Astrocyte of the cerebellum (primary cell): Measurements from ENCODE around the gene CKLF.

Source experiments
- DNase-seq: peaks from one replicate; pipeline ENCODE4 v3.0.0-alpha.2; 2011; ENCODE audit warnings: low read depth
- H3K4me3 ChIP-seq: 2 replicates; pipeline ENCODE4 v1.5.1; 2011; ENCODE audit warnings: mild to moderate bottlenecking, low read depth, low read length, moderate library complexity
- CTCF ChIP-seq: IDR thresholded peaks from 2 replicates; pipeline ENCODE4 v1.5.1; 2012; ENCODE audit warnings: low read length, low read depth, moderate library complexity, mild to moderate bottlenecking; ENCODE audit errors: missing control alignments
- in situ Hi-C: cut with HindIII; loops from 2 replicates; pipeline ENCODE4 v1.10.0; 2017; ENCODE audit warnings: low sequenced_read_pairs

The CKLF gene

GRCh38 chr16:66596986-66597848 is 44.8 kb downstream of the CKLF start:
- H3K4me3 ChIP-seq = no peak overlapping the region
- DNase-seq = no peak
- in situ Hi-C loops = loop anchor here (25.0 kb wide), 1 partner anchor 185 kb away; no protein-coding TSS in a partner anchor
- TF ChIP-seq CTCF = no peak

- no peak overlapping the region for H3K4me3 ChIP-seq
- no peak for TF ChIP-seq CTCF
- in situ Hi-C loops = loop anchor here (25.0 kb wide), 1 partner anchor 186 kb away; no protein-coding TSS in a partner anchor
- no peak for DNase-seq
These were observed 45.7 kb downstream of the CKLF start for GRCh38 chr16:66598111-66598510.

- in situ Hi-C loops = loop anchor here (25.0 kb wide), 1 partner anchor 187 kb away; no protein-coding TSS in a partner anchor
- DNase-seq = no peak
- H3K4me3 ChIP-seq = no peak overlapping the region
- TF ChIP-seq CTCF = no peak
These were observed 47.4 kb downstream of the CKLF start for GRCh38 chr16:66599726-66600125.

- no peak overlapping the region for H3K4me3 ChIP-seq
- no peak for TF ChIP-seq CTCF
- in situ Hi-C loops = no loop called here
- DNase-seq = no peak
These were observed 48.1 kb downstream of the CKLF start for GRCh38 chr16:66600477-66600876.

GRCh38 chr16:66601471-66601870 is 49.1 kb downstream of the CKLF start:
- no peak for TF ChIP-seq CTCF
- DNase-seq = no peak
- H3K4me3 ChIP-seq = no peak overlapping the region

GRCh38 chr16:66603537-66604375 is 51.4 kb downstream of the CKLF start:
- in situ Hi-C loops = no loop called here
- no peak for DNase-seq
- peak overlapping the region; percentile 79 for H3K4me3 ChIP-seq
- no peak for TF ChIP-seq CTCF

More at GRCh38 chr16:66601471-66601870, 49.1 kb downstream of the CKLF start:
- in situ Hi-C loops = no loop called here
